G401 (cell line): ENCODE results near the gene MLLT3. TPM values are rescaled to one million over a fixed set of nuclear protein-coding genes. Genes with fewer than 3 reads are reported as not detected.

ENCODE experiments used
- DNase-seq: peaks from one replicate; pipeline ENCODE4 v3.0.0-alpha.2; 2015; ENCODE audit warnings: low spot score
- in situ Hi-C: cut with HindIII; loops from 2 replicates; pipeline ENCODE4 v1.10.0; 2016; ENCODE audit warnings: low sequenced_read_pairs, mixed read lengths
- total RNA-seq: library from RNA; depleted of rRNA; stranded (reverse); fragments of >200 nt; shearing (Covaris generic); gene quantifications from 2 replicates; pipeline ENCODE4 v1.2.3, GENCODE V29; 2014

MLLT3 gene
- total RNA-seq, 1 experiment from 2014 or later, result 0.27 TPM

DNA sequence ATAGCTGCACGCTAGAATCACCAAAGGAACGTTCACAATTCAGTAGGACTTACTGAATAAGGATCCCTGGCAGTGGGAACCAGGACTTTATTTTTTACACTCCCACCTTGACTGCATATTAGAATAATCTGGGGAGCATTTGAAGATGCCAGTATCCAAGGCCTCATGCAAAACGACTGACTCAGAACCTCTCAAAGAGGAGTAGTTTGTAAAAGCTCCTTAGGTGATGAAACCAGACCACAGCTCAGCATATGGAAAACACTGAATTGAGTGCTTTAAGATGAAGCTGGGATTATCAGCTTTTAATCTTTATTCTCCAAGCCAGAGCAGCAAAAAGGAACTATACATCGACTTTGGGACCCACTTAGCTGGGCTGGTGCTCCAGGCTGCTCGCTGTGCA, 288.3 kb downstream of the MLLT3 start:
- DNase-seq, result no peak
- in situ Hi-C loops, result no loop called here

DNA sequence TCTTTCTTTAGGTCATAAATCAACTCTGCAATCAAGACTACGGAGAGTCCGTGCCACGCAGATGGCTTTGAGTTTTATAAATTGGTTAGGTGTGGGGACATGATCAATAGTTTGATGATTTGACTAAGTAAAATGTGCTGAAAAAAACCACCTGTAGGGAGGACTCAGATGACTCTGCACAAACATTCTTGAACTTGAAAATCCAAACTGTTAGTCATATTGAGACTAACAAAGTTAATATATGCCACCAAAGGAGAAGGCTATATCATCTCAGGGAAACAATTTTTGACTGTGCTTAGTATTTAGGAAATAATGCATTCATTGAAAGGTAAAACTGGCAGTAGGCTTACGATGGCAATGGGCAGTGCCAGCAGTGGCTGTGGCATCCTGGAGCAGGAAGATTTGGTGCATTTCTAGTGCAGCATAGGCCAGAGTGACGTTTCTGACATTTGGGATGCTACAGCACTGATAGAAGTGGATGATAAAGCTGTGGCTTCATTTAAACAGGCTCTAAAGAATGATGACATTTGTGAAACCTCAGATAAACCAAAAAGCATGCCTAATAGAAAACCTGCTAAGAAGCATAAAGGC, 291.1 kb downstream of the MLLT3 start:
- no peak for DNase-seq
- in situ Hi-C loops, result no loop called here

DNA sequence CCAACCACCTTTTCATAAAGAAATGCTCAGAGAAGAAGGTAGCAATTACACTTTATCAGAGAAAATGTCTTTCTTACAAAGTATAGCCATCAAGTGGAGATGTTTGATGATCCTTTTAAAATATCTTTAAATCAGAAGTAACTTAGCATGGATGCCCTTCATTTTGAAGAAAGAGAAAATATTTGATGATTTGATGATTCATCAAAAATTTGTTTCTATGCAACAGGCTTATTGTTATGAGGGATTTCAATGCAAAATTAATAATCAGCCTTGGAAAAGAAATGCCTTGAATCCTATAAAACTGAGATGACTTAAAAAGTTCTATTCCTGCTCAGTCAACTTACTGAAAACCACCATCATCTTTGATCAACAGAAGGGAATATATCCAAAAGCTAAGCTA, 291.6 kb downstream of the MLLT3 start:
- in situ Hi-C loops, result no loop called here
- no peak for DNase-seq

DNA sequence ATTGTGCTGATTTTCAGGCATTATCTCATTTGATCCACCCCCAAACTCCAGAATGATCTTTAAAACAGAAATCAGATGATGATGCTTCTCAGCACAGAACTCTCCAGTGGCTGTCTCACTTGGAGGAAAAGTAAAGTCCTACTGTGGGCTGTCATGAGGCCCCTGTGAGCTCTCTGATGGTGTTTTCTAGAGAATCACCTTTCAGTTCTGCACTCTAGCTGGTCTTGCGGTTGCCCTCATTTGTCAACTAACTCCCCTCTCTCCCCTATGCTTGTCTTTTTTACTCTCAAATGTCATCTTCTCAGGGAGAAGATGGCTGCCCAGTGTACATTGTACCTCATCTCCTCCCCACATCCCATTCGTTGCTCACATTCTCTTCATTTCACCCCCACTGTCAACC, 295.8 kb downstream of the MLLT3 start:
- DNase-seq, result no peak
- in situ Hi-C loops, result no loop called here

DNA sequence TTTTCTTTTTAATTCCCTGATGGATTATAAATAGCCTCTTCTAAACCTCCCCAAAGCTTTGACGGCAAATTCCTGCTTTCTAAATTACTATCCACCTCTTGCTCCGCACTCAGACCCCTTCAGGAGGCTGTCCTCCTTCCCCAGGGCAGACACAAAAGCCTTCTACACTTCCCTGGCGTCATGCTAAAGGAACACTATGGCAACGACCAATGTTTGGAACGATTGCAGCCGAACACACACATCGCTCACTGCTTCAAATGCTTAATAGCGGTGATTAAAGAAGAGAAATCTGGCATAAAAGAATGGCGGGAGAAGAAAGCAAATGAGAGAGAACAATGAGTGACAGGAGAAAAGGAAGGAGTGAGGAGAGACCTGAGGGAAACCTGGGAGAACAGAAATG, 297.3 kb downstream of the MLLT3 start:
- in situ Hi-C loops, result no loop called here
- no peak for DNase-seq

DNA sequence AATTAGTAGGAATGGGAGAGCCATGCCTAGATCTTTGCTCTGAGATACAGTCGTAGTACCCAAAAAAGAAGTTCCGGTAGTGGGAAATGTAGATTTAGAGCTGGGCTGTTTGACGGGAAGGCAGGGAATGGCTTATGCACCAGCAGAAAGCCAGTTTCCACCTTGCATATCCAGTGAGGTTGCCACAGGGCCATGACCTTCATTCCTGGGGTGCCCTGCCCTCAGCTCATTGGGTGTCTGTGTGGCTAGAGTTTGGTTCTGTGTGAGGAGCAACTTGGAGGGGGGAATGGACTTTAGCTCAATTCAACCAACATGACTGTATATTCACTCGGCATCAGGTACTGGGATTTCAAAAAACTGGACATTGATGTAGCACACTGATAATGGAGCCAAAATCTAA, 300.1 kb downstream of the MLLT3 start:
- DNase-seq, result no peak
- in situ Hi-C loops, result no loop called here

DNA sequence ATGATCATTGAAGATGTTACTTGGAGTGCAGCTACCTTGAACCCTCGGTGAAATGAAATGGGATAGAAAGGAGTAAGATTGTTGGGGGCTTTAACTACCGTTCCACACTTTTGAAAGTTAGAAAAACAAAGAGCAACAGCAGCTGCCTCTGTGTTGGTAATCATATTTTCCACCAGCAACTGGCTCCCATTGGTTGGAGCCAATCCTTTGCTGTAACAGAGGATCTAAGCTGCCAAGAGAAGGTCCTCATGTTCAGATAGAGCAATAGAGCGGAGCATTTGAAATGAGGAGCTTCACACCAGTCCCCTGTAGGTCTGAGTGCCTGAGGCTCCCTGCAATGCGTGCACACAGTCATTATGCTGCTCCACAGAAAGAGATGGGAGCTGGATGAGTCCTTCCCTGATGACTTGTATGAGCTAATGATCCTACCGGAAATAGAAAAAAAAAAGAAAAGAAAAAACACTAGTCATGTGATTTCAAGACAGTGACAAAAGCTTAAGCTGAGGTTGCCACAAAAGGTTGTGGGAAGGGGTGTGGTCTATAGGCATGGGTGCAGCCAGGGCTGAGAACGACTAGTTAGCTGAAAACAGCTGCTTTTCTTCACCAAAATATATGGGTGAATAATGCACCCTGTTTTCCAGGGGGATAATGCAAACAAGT, 300.7 kb downstream of the MLLT3 start:
- in situ Hi-C loops, result no loop called here
- DNase-seq, result no peak

DNA sequence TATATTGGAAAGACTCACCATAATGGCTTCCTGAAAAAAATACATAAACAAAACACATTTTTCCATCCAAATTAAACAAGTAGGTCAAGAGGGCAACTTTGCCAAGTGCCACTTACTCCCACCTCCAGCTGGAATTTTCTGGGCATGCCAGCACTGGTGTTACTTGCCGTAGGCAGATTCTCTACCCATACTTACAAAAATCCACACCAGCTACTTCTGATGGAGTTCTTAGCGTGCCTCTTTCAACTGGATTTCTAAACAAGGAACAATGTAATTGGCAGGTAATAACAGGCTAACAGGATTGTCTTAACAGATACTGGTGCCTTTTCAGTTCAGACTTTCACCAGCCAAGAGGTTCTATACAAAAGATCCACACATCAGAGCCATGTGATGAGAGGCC, 301.4 kb downstream of the MLLT3 start:
- no peak for DNase-seq

DNA sequence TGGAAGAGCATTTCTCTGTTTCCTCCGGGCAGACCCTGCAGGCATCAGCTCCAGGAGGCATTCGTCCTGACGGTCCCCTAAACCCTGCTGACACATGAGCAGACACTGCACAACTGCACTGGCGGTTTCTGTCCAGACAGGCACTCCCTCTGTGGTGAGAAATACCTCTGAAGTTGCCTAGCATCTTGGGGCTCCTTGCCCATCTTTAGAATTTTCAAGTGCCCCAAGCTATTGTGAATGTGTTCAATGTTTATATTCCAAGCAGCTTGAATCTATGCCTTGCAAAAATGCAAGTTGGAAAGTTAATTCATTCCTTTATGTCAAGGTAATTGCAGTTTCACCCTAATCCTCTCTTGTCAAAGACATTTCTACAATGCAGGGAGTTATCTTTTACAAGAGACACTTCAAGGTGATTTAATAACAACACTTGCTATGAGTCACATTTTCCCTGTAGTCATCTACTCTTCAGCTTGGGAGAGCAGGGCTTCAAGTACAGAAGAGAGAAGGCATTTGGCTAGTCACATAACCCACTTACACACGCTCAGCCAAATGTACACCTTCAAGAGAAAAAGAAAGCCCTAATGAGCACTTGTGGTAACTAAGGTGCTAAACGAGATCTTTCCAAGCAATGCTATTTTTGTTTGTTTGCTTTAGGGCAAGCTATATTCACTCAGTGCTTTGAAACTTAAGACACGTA, 302.5 kb downstream of the MLLT3 start:
- in situ Hi-C loops, result no loop called here
- no peak for DNase-seq

More for the DNA sequence above, 301.4 kb downstream of the MLLT3 start:
- in situ Hi-C loops, result no loop called here

DNA sequence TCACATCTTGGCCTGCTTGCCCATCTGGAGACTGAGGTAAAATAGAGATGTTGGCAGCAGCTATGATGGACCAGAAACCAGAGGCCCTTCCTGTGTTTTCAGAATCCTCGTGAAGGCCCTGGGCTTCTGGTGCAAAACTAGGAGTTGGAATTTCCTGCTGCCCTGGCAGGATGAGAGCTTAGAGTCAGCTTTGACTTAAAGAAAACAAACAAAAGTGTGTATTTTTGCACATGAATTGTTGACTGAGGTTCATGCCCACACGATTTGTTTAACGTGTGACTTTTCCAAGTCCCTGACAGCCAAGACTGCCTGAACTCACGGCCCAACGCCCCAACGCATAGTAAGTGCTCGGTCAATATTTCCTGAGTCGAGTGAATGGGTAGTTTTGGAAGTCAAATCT, 303.1 kb downstream of the MLLT3 start:
- in situ Hi-C loops, result no loop called here
- DNase-seq, result no peak

DNA sequence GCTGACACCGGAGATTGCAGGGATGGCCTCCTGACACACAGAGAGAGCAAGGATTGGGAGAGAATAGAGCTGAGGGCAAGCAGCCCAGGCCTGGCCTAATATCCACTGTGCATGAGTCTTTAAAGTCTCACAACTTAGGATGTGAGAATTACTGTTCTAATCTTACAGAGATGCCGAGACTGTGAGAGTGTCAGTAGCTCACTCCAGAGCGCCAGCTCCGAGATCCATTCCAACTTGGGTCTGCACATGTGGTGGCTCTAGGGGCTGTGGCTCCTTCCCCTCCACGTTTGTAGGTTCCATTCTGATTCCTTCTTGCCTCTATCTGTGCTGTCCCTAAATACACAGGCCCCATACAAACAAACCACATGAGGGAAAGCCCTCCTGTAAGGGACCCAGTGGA, 304.6 kb downstream of the MLLT3 start:
- in situ Hi-C loops, result no loop called here
- no peak for DNase-seq

DNA sequence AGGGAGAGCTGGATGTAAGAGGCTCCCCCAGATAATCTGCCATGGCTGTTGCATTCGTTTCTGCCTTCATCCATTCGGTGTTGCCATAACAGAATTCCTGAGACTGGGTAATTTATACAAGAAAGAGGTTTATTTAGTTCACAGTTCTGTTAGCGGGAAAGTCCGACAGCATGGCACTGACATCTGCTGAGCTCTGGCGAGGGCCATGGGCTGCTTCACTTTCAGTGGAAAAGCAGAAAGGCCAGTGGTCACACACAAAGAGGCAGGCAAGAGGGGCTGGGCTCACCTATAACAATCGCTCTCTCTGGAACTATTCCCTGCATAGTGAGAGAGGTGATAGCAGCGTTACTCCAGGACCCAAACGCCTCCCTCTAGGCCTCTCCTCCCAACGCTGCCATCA, 305.9 kb downstream of the MLLT3 start:
- no peak for DNase-seq
- in situ Hi-C loops, result no loop called here

DNA sequence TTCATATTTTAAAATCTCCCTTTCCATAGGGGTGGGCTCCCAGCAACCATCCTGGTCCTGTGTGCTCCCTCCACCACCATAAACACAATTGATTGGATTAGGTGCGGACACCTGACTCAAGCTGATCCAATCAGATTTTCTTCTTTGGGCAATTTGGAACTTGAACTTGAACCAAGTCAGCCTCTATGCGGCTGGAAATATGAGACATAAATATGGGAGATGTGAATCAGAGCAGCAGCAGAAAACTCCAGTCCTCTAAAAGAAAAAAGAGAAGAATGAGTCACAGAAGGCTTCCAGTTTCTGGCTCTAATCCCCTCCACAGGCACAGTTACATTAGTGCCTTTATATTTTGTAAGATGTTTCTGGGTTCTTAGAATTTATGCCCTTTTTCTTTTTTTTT, 306.6 kb downstream of the MLLT3 start:
- in situ Hi-C loops, result no loop called here
- DNase-seq, result no peak

DNA sequence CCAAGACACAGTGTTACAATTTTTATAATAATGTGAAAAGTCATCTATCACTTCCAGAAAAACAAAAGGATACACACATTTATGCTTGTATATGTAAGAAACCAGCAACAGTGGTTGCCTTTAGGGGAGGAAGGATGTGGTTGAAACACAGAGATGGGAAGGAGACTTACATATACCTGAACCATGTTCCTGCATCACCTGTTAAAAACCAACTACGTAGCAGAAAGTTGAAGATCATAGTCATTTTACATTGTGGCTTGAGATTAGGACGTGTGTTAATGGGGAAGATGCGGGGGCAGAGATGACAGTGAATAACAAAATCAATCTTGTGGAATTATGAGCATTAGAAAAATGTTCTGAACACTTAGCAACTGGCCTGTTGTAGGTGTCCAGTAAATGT, 307.3 kb downstream of the MLLT3 start:
- in situ Hi-C loops, result no loop called here
- no peak for DNase-seq

DNA sequence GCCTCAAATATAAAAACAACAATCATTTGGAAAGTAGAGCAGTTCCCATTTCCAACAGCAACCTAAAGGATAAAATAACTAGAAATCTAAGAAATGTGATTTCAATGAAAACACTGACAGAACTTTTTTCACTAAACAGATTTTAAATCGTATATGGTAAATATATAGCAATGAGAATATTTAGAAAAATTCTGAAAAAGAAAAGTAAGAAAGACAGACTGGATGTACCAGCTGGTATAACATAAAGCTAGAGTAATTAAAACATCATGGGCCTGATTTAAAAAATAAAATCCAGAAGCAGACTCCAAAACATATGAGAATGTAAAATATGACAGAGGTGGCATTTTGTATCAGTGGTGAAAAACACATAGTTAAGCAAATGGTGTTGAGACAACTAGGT, 308.9 kb downstream of the MLLT3 start:
- in situ Hi-C loops, result no loop called here
- no peak for DNase-seq

DNA sequence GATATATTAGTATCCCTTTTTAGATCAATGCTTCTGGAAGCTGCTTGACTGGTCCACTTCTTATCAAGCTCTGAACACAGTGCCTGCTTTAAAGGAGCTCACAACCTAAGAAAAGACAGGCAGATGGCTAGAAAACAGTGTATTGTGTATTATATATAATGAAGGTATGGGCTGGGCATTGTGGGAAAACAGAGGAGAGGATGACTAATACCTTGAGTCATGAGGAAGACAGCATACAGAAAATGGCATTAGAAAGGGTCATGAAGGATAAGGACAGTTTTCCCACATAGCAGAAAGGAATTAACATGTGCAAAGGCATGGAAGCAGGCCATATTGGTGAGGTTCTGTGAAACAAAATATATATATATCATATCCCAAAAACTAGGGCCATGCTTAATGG, 309.6 kb downstream of the MLLT3 start:
- no peak for DNase-seq
- in situ Hi-C loops, result no loop called here

DNA sequence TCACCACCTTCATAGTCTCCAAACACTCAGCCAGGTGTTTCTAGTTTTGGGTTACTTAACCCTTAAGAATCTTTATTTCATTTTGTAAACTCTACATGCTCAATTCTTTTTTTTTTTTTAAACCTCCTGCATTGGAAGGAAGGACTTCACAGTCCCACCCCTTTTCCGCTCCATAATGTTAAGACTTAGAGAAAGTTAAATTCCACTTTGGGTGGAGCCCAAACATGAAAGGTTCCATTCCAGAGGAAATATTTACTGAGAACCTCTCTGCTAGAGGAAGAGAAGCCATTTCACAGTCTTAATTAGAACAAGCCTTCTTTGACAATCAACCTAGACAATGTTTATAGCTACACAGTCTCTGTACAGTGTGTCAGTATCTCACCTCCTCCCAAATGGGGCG, 312.3 kb downstream of the MLLT3 start:
- in situ Hi-C loops, result no loop called here
- DNase-seq, result no peak

DNA sequence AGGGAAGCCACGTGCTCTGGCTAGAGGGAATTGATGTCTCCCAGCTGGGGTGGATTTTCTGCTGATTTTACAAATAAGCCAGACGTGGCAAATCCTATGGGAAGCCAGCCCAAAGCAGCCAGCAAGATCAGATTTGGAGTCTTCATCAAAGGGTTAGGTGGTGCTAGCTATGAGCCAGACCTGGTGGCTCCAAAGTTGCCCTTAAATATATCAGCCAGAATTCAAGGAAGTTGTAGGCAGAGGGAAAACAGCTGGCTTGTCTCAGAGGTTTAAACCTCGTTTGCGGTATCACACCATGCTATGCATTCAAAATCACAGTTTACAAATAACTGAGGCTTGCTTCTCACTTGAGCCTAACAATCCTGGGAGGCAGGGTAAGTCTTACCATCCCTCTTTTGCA, 313.2 kb downstream of the MLLT3 start:
- DNase-seq, result no peak
- in situ Hi-C loops, result no loop called here

DNA sequence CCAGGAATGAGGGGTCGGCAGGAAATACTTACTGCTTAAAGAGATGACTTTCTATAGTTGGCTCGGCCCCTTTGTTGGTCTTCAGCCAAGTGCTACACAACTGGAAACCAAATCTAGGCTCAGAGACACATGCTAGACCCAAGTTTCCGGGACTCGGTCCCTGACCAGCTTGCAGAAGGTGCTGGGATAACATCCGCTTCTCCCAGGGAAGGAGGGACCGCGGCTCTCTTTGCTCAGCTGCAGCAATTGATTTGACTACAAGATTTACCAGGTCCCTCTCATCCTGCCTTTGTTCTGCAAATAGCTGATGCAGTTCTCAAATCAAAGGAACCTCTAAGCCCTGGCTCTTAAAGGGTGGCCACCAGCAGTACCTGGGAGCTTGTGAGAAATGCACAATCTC, 314.7 kb downstream of the MLLT3 start:
- no peak for DNase-seq
- in situ Hi-C loops, result no loop called here

DNA sequence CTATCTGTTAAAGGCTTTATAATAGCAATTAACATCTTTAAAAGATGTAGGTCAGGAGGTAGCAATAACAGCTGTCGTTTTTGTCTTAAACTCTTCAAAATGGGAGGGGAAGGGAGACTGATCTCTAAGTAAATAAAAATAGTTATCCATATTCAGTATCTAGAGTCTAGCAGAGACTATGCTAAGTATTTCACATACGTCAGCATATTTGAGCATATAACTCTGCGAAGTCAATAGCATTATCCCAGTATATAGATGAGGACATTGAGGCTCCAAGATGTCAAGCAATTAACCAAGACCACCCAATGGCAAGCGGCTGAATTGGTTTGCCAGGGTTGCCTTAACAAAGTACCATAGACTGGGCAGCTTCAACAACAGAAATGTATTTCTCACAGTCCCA, 316.8 kb downstream of the MLLT3 start:
- in situ Hi-C loops, result no loop called here
- no peak for DNase-seq

DNA sequence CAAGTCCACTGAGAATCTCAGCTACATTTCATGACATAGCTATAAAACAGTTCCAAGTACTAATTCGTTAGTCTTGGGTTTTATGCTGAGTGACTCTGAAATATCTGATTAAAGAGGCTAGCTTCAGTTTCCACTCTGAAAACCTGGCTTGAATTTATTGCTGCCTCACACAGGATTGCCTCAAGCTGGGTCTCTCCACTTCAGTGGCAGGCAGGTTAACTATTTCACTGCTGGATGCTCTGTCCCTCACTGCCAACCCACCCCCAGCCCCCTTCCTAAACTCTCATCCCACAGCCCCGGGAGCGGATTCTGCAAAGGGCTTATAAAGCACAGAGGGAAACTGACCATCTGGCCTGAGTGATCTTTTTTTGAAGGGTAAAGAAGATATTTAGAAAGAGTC, 318.3 kb downstream of the MLLT3 start:
- no peak for DNase-seq
- in situ Hi-C loops, result no loop called here
